Uterus (tissue), 4 donors: ENCODE data around the gene SAMD4A. TPM values are rescaled to one million over a fixed set of nuclear protein-coding genes. Genes with fewer than 3 reads are reported as not detected.

ENCODE experiments used
- DNase-seq, 2 donors: peaks; one replicate each; pipeline ENCODE4 v3.0.0-alpha.2; 2019 to 2020
- H3K27ac ChIP-seq, 2 donors: fragments of 200-600 bp; sonication (generic); 1 replicate in 1 of 2; 2 replicates in 1 of 2; pipeline ENCODE4 v1.5.1; 2016 to 2018
- H3K27me3 ChIP-seq, 2 donors: fragments of 200-600 bp; sonication (generic); one replicate each; pipeline ENCODE4 v1.5.1; 2018 to 2019; ENCODE audit warnings: control low read depth in 1 of 2
- H3K36me3 ChIP-seq, 2 donors: fragments of 200-600 bp; sonication (generic); one replicate each; pipeline ENCODE4 v1.5.1; 2019; ENCODE audit warnings: control low read depth in 1 of 2
- H3K4me1 ChIP-seq, 2 donors: fragments of 200-600 bp; sonication (generic); one replicate each; pipeline ENCODE4 v1.5.1; 2018 to 2019; ENCODE audit warnings: control low read depth in 1 of 2
- H3K4me3 ChIP-seq, 2 donors: fragments of 200-600 bp; sonication (generic); 1 replicate in 1 of 2; 2 replicates in 1 of 2; pipeline ENCODE4 v1.5.1; 2018 to 2019; ENCODE audit warnings: mild to moderate bottlenecking in 1 of 2
- H3K9me3 ChIP-seq, 2 donors: fragments of 200-600 bp; sonication (generic); one replicate each; pipeline ENCODE4 v1.5.1; 2019; ENCODE audit warnings: control low read depth in 1 of 2
- POLR2A ChIP-seq, 2 donors: fragments of 450-650 bp; IDR thresholded peaks; one replicate each; pipeline ENCODE4 v1.6.1; 2016; ENCODE audit warnings: antibody characterized with exemption in 2 of 2, mild to moderate bottlenecking in 1 of 2, moderate library complexity in 1 of 2
- intact Hi-C: fragments of 100-400 bp; cut with DNase I; formaldehyde crosslinking; loops from one replicate; pipeline ENCODE4 v1.15.1; 2023; ENCODE audit warnings: low total_unique reads
- total RNA-seq, 4 donors: library from RNA; depleted of rRNA in 3 of 4; stranded (reverse); fragments of >200 nt in 3 of 4; gene quantifications; one replicate each; pipeline versions ENCODE4 v1.1.0 to v1.2.4, GENCODE V29; 2014 to 2023
- TF ChIP-seq, protein P1 (sequence below), 4 experiments: fragments of 200-600 bp in 2 of 4; fragments of 450-650 bp in 2 of 4; sonication (generic) in 2 of 4; IDR thresholded peaks; one replicate each; pipeline ENCODE4 v1.5.1; 2016 to 2019; ENCODE audit warnings: antibody characterized with exemption in 4 of 4, mild to moderate bottlenecking in 2 of 4, moderate library complexity in 1 of 4
- donor health status: DM: yes; HTN: yes; CAD: no.

SAMD4A gene
- total RNA-seq, 4 donors from 2014 or later, result 46.9 to 67.8 (median 55.0) TPM

DNA sequence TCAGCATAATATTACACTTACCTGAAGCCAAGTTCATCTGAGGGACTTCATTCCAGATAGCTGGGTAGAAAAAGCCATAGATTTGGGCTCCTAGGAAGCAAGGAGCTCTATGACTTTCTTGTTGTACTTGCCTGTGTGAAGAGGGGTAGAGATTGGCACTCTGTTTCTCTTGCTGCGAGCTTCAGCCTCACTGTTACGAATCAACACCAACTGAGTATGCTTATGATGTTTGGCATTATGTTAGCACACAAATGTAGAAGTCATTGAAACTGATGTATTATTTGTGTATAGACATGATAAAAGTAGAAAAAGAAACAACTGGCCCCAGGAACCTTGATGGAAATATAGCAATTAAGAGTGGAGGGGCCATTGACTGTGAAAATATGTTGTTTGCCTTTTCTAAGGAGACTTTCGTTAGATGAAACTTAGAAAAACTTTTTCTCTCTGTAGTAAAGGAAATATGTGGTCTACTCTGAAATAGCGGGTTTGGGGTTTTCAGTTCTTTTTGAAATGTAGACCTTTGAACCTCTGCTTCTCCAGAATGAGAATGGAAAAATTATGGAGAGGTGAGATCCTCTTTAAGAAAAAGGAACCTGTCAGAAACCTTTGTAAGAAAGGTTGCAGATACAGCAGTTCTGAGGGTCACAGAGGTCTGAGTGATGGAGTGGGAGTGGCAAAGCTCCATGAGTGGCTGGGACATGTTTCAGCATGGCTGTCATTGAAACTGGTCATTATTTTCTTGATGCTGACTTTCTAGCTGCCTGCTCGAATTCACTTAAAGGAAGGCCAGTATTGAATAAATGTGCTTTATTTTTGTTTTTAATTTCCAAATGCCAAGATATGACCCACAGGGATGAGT is 175.8 kb downstream of the SAMD4A start:
- no peak for DNase-seq
- Histone ChIP-seq H3K4me1 (no peaks in the 10 kb centered on the region), H3K27ac (no peak overlapping the region), H3K27me3 (no peaks in the 10 kb centered on the region), H3K9me3 (no peaks in the 10 kb centered on the region), H3K4me3 (no peak overlapping the region), H3K36me3 (no peaks in the 10 kb centered on the region)
- intact Hi-C loops, result no loop called here
- no peak for TF ChIP-seq POLR2A (IDR thresholded peaks at IDR 0.05)
- TF ChIP-seq, protein P1, sequence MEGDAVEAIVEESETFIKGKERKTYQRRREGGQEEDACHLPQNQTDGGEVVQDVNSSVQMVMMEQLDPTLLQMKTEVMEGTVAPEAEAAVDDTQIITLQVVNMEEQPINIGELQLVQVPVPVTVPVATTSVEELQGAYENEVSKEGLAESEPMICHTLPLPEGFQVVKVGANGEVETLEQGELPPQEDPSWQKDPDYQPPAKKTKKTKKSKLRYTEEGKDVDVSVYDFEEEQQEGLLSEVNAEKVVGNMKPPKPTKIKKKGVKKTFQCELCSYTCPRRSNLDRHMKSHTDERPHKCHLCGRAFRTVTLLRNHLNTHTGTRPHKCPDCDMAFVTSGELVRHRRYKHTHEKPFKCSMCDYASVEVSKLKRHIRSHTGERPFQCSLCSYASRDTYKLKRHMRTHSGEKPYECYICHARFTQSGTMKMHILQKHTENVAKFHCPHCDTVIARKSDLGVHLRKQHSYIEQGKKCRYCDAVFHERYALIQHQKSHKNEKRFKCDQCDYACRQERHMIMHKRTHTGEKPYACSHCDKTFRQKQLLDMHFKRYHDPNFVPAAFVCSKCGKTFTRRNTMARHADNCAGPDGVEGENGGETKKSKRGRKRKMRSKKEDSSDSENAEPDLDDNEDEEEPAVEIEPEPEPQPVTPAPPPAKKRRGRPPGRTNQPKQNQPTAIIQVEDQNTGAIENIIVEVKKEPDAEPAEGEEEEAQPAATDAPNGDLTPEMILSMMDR (IDR thresholded peaks at IDR 0.05), result no peak

DNA sequence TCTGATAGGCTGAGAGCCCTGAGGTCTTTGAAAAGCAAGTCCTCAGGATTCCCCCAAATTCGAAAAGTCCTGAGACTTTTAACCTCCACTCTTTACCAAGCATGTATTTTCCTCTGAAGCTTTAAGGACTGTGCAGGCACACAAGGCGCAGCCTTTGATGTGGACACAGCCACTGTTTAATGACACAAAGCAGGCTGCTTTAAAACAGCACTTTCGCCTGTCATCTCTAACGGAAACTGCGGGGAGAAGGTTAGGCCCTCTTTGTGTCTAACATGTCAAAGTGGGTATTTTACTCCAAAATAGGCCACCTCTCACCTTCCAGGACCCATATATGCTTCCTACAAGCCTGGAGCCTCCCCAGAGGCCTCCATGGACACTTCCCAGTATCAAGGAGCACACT is 176.5 kb downstream of the SAMD4A start:
- H3K4me1 ChIP-seq, result no peaks in the 10 kb centered on the region
- no peaks in the 10 kb centered on the region for H3K27me3 ChIP-seq
- H3K4me3 ChIP-seq, result no peak overlapping the region
- intact Hi-C loops, result no loop called here
- no peaks in the 10 kb centered on the region for H3K36me3 ChIP-seq
- H3K9me3 ChIP-seq, result no peaks in the 10 kb centered on the region
- TF ChIP-seq POLR2A (IDR thresholded peaks at IDR 0.05), result no peak
- TF ChIP-seq, protein P1 (IDR thresholded peaks at IDR 0.05), result no peak
- DNase-seq, result no peak
- H3K27ac ChIP-seq, result no peak overlapping the region

DNA sequence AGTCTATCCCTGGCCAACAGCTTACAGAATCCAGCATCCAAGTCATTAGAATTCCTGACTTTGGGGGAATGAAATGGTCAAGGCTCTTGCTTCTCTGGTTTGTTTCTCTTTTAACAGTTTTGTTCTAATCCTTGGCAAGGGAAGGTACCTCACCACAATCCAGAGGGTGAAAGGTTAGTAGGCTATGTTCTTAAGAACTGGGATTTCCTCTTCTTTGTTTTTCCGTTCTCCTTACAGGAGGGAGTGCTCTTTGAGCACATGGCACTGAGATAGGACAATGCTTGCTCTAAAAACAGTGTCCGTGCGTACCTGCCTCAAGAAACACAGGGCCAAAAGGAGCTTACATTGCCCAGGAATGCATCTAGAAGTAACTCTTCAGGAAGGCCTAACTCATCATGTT is 179.1 kb downstream of the SAMD4A start:
- no peak for DNase-seq
- H3K27ac ChIP-seq, result peak overlapping the region; percentile 17 to 36
- no peaks in the 10 kb centered on the region for H3K9me3 ChIP-seq
- H3K4me1 ChIP-seq, result no peaks in the 10 kb centered on the region
- H3K36me3 ChIP-seq, result no peaks in the 10 kb centered on the region
- TF ChIP-seq POLR2A (IDR thresholded peaks at IDR 0.05), result no peak
- TF ChIP-seq, protein P1 (IDR thresholded peaks at IDR 0.05), result no peak
- H3K27me3 ChIP-seq, result no peaks in the 10 kb centered on the region
- intact Hi-C loops, result no loop called here
- no peak overlapping the region for H3K4me3 ChIP-seq

DNA sequence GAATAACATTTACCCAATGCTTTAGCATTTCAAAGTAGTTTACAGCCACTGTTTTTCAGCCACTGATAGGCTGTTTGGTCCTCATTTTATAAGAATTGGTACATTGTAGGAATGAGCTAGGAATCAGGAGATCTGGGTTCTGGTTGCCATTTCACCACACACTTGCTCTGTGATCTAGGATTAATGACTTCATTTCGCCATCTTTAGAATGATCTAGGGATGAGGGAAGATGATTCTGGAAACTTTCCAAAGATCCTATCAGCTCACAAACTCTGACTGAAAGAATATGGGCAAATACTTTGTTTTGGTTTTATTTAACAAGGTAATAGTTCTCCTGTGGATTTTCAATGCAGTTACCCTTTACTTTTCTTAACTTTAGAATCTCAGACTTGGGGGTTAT is 180.7 kb downstream of the SAMD4A start:
- Histone ChIP-seq H3K27me3 (no peaks in the 10 kb centered on the region), H3K4me3 (no peak overlapping the region), H3K36me3 (no peaks in the 10 kb centered on the region), H3K9me3 (no peaks in the 10 kb centered on the region), H3K4me1 (no peaks in the 10 kb centered on the region), H3K27ac (no peak overlapping the region)
- DNase-seq, result no peak
- TF ChIP-seq, protein P1 (IDR thresholded peaks at IDR 0.05), result no peak
- TF ChIP-seq POLR2A (IDR thresholded peaks at IDR 0.05), result no peak
- intact Hi-C loops, result no loop called here

DNA sequence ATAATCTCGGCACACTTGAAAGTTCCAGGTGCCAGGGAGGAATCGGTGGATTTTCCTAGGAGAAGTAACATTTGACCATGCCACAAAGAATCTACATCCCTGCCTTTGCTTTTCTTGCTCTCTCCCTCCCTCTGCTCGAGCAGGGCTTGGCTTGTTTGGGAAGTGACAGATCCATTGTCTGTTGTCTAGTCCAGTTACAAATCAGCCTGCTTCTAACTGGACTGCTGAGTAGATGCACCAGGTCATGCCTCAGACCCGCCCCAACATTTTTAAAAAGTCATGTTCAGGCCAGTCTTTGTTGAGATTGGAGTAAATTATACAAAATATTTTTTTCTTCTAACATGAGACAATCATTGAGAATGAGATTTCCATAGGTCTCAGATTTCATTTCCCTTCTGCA is 182.3 kb downstream of the SAMD4A start:
- Histone ChIP-seq H3K27ac (no peak overlapping the region), H3K4me1 (no peaks in the 10 kb centered on the region), H3K27me3 (no peaks in the 10 kb centered on the region), H3K9me3 (no peaks in the 10 kb centered on the region), H3K36me3 (no peaks in the 10 kb centered on the region), H3K4me3 (no peak overlapping the region)
- intact Hi-C loops, result no loop called here
- DNase-seq, result no peak
- TF ChIP-seq, protein P1 (IDR thresholded peaks at IDR 0.05), result no peak
- TF ChIP-seq POLR2A (IDR thresholded peaks at IDR 0.05), result no peak
